Stimulated activated CD8-positive, alpha-beta memory T cell treated with anti-CD3 and anti-CD28 coated beads, Interleukin-15, amount 100 ng/mL, for 4 hours (primary cell): ENCODE data around the gene CLEC16A.

Experiments used
- DNase-seq, 2 donors: peaks; one replicate each; pipeline ENCODE4 v3.0.0-alpha.2; 2020; ENCODE audit warnings: low read depth in 2 of 2

The CLEC16A gene

GRCh38 chr16:11060364-11060763 is 116.0 kb downstream of the CLEC16A start:
- no peak for DNase-seq

- DNase-seq: no peak
Measured at GRCh38 chr16:11060842-11061241, 116.5 kb downstream of the CLEC16A start.

GRCh38 chr16:11061629-11062270 is 117.4 kb downstream of the CLEC16A start:
- no peak for DNase-seq

GRCh38 chr16:11063448-11064201 is 119.3 kb downstream of the CLEC16A start:
- DNase-seq: no peak

- DNase-seq: no peak
Measured at GRCh38 chr16:11064202-11064540, 119.8 kb downstream of the CLEC16A start.

- DNase-seq: no peak
Measured at GRCh38 chr16:11064851-11065250, 120.5 kb downstream of the CLEC16A start.

- DNase-seq: no peak
Measured at GRCh38 chr16:11066261-11066870, 122.0 kb downstream of the CLEC16A start.

- DNase-seq: no peak
Measured at GRCh38 chr16:11067266-11067665, 122.9 kb downstream of the CLEC16A start.

- DNase-seq: no peak
Measured at GRCh38 chr16:11067697-11068141, 123.4 kb downstream of the CLEC16A start.

- no peak for DNase-seq
Measured at GRCh38 chr16:11071829-11072228, 127.5 kb downstream of the CLEC16A start.

GRCh38 chr16:11072420-11073153 is 128.2 kb downstream of the CLEC16A start:
- DNase-seq: no peak

- no peak for DNase-seq
Measured at GRCh38 chr16:11073407-11073999, 129.1 kb downstream of the CLEC16A start.

GRCh38 chr16:11074131-11074530 is 129.8 kb downstream of the CLEC16A start:
- no peak for DNase-seq

- DNase-seq: no peak
Measured at GRCh38 chr16:11075163-11075562, 130.8 kb downstream of the CLEC16A start.

GRCh38 chr16:11076259-11077018 is 132.1 kb downstream of the CLEC16A start:
- DNase-seq: peak; percentile 62 to 80

- no peak for DNase-seq
Measured at GRCh38 chr16:11078812-11079459, 134.6 kb downstream of the CLEC16A start.

GRCh38 chr16:11079652-11080187 is 135.4 kb downstream of the CLEC16A start:
- DNase-seq: no peak

GRCh38 chr16:11080327-11080967 is 136.1 kb downstream of the CLEC16A start:
- DNase-seq: no peak

- DNase-seq: no peak
Measured at GRCh38 chr16:11080999-11081630, 136.8 kb downstream of the CLEC16A start.
